GM12878 (cell line): ENCODE data around the gene KIFC1. TPM values are rescaled to one million over a fixed set of nuclear protein-coding genes. Genes with fewer than 3 reads are reported as not detected.

Experiments
- ATAC-seq: fragments of 200-7000 bp; cut with Tn5 transposase; 3 replicates; pipeline ENCODE4 v1.9.1; 2020; ENCODE audit warnings: mild to moderate bottlenecking, moderate library complexity
- BruUV-seq: library from RNA; stranded (reverse); fragments of 400-500 nt; replicated peaks from 2 replicates; lab custom pipeline; 2021; lab: Mats Ljungman, UMichigan
- CTCF ChIA-PET: fragments of 300-600 bp; sonication (Branson Sonifier 250); formaldehyde crosslinking; extraction: SDS; loops from one replicate; lab custom pipeline; 2021; ENCODE audit warnings: inconsistent platforms; lab: Yijun Ruan, JAX
- POLR2A ChIA-PET: fragments of 350-600 bp; formaldehyde crosslinking; extraction: SDS; loops from one replicate; lab custom pipeline; 2021; ENCODE audit warnings: inconsistent platforms; lab: Charles Lee
- RAD21 ChIA-PET: fragments of 300-600 bp; sonication (Branson Sonifier 250); formaldehyde crosslinking; loops from one replicate; lab custom pipeline; 2023; ENCODE audit warnings: antibody characterized with exemption; ENCODE audit not compliant: unreplicated experiment; lab: Charles Lee
- SMC1A ChIA-PET: fragments of 300-600 bp; sonication (Branson Sonifier 250); formaldehyde crosslinking; loops from one replicate; lab custom pipeline; 2023; ENCODE audit not compliant: unreplicated experiment, uncharacterized antibody; lab: Charles Lee
- DNase-seq: peaks from one replicate; pipeline ENCODE4 v3.0.0-alpha.2; 2011; ENCODE audit warnings: low read depth, low spot score
- FAIRE-seq: peaks from 3 replicates; lab custom pipeline; 2011; peaks lifted over from hg19 to GRCh38; lab: Jason Lieb, UNC
- H2AFZ ChIP-seq: 2 replicates; pipeline ENCODE4 v1.6.0; 2011; ENCODE audit warnings: low read depth, low read length, control low read depth; ENCODE audit not compliant: control insufficient read depth
- H3K27ac ChIP-seq: 2 replicates; pipeline ENCODE4 v1.5.1; 2011; ENCODE audit warnings: control low read depth; ENCODE audit not compliant: control insufficient read depth, insufficient read depth
- H3K27me3 ChIP-seq, 2 experiments: replicated peaks in 1 of 2; 2 replicates each; pipeline versions ENCODE4 v1.6.0 to v1.6.1; 2011; ENCODE audit warnings: low read length in 1 of 2; ENCODE audit not compliant: control insufficient read depth in 2 of 2, insufficient read depth in 2 of 2
- H3K36me3 ChIP-seq, 2 experiments: 2 replicates each; pipeline ENCODE4 v1.5.1; 2011; ENCODE audit warnings: low read length in 1 of 2; ENCODE audit not compliant: control insufficient read depth in 2 of 2, insufficient read depth in 2 of 2
- H3K4me1 ChIP-seq: 2 replicates; pipeline ENCODE4 v1.6.1; 2011; ENCODE audit warnings: mild to moderate bottlenecking, low read length, moderate library complexity, mixed read lengths; ENCODE audit not compliant: control insufficient read depth, insufficient read depth
- H3K4me2 ChIP-seq: 2 replicates; pipeline ENCODE4 v1.6.0; 2011; ENCODE audit warnings: control low read depth; ENCODE audit not compliant: control insufficient read depth, insufficient read depth
- H3K4me3 ChIP-seq: fragments of 200-600 bp; sonication (generic); 2 replicates; pipeline ENCODE4 v1.5.1; 2016
- H3K79me2 ChIP-seq: 2 replicates; pipeline ENCODE4 v1.6.0; 2011; ENCODE audit warnings: low read length; ENCODE audit not compliant: control insufficient read depth, insufficient read depth
- H3K9ac ChIP-seq: 2 replicates; pipeline ENCODE4 v1.8.0; 2011; ENCODE audit warnings: low read length, control low read depth, mixed read lengths; ENCODE audit not compliant: control insufficient read depth, insufficient read depth
- H3K9me3 ChIP-seq: replicated peaks from 3 replicates; pipeline ENCODE4 v1.5.1; 2011; ENCODE audit warnings: mild to moderate bottlenecking, low read length; ENCODE audit not compliant: control insufficient read depth, insufficient read depth
- H4K20me1 ChIP-seq: 2 replicates; pipeline ENCODE4 v1.6.0; 2011; ENCODE audit not compliant: control insufficient read depth, insufficient read depth
- BHLHE40 ChIP-seq, 2 experiments: fragments of 450-650 bp in 1 of 2; IDR thresholded peaks; 2 replicates each; pipeline ENCODE4 v1.6.1; 2011 to 2017; ENCODE audit warnings: low read depth in 2 of 2, borderline replicate concordance in 1 of 2, improper control_type of control experiment in 1 of 2, low read length in 1 of 2, mild to moderate bottlenecking in 1 of 2
- CEBPB ChIP-seq, 2 experiments: fragments of 150-350 bp in 1 of 2; IDR thresholded peaks; 2 replicates each; pipeline ENCODE4 v1.6.1; 2012 to 2014; ENCODE audit warnings: low read depth in 2 of 2, low read length in 2 of 2, borderline replicate concordance in 1 of 2, inconsistent platforms in 1 of 2
- EED ChIP-seq: sonication (generic); IDR thresholded peaks from 2 replicates; pipeline ENCODE4 v1.6.1; 2016; ENCODE audit warnings: antibody characterized with exemption, low read depth
- PML ChIP-seq: IDR thresholded peaks from 2 replicates; pipeline ENCODE4 v1.6.1; 2012; ENCODE audit warnings: low read length, inconsistent platforms
- POLR2AphosphoS2 ChIP-seq: IDR thresholded peaks from 2 replicates; pipeline ENCODE4 v1.6.1; 2011; ENCODE audit warnings: low read depth, mild to moderate bottlenecking, low read length, improper control_type of control experiment, moderate library complexity
- RUNX3 ChIP-seq: IDR thresholded peaks from 2 replicates; pipeline ENCODE4 v1.6.1; 2012; ENCODE audit warnings: low read length, inconsistent platforms
- SMC3 ChIP-seq: IDR thresholded peaks from 2 replicates; pipeline ENCODE4 v1.6.1; 2011; ENCODE audit warnings: low read length, improper control_type of control experiment, borderline replicate concordance
- SUZ12 ChIP-seq: fragments of 200-600 bp; sonication (generic); IDR thresholded peaks from one replicate; pipeline ENCODE4 v1.6.1; 2018; ENCODE audit warnings: antibody characterized with exemption, mild to moderate bottlenecking; ENCODE audit not compliant: unreplicated experiment
- YY1 ChIP-seq: IDR thresholded peaks from 2 replicates; pipeline ENCODE4 v1.6.1; 2011; ENCODE audit warnings: low read depth, mild to moderate bottlenecking, low read length
- WGBS: methylation state at CpG from one replicate; pipeline ENCODE4 v1.1.6; 2016; ENCODE audit warnings: low lambda C conversion rate; ENCODE audit not compliant: insufficient replicate concordance, insufficient coverage; ENCODE audit errors: missing lambda C conversion rate; 5-methylcytosine and 5-hydroxymethylcytosine counted together
- in situ Hi-C: fragments of 300-500 bp; cut with MboI; formaldehyde crosslinking; loops from 9 replicates; pipeline ENCODE4 v1.14.3; 2018; ENCODE audit warnings: mixed read lengths
- intact Hi-C: fragments of 100-400 bp; cut with micrococcal nuclease; formaldehyde crosslinking; loops from one replicate; pipeline ENCODE4 v1.14.2; 2022; ENCODE audit not compliant: unreplicated experiment
- polyA plus RNA-seq, 11 experiments: library from polyadenylated mRNA; depleted of rRNA in 4 of 11; unstranded in 6 of 11; stranded (reverse) in 5 of 11; fragments of >200 nt; fragmentation: Nextera tagmentation in 4 of 11; fragmentation: Illumina TruSeq in 1 of 11; extraction: Ambion mirVana in 4 of 11; extraction: Trizol in 1 of 11; gene quantifications; 1 replicate in 1 of 11; 2 replicates in 10 of 11; pipeline versions ENCODE4 v1.2.1 to v1.2.3, GENCODE V29; 2011 to 2016; ENCODE audit warnings: inconsistent platforms in 2 of 11, missing spikeins in 2 of 11, low read depth in 1 of 11
- total RNA-seq, 4 experiments: library from RNA; depleted of rRNA in 3 of 4; stranded (reverse); fragments of >200 nt in 3 of 4; fragmentation: Illumina TruSeq in 1 of 4; extraction: Trizol in 1 of 4; gene quantifications; 2 replicates each; pipeline versions ENCODE4 v1.2.1 to v1.2.3, GENCODE V29; 2013 to 2021

The KIFC1 gene
- total and polyA plus RNA-seq, 10 of the 15 experiments (the other 5 are each of a cell fraction or from before 2014, with no cell fraction given): 1.8 to 87.4 (median 54.4) TPM

GRCh38 chr6:33453393-33454008 is 61.9 kb downstream of the KIFC1 start:
- Histone ChIP-seq H3K4me3 (peak overlapping the region; percentile 86), H3K4me1 (peaks cover 3% of the 10 kb centered on the region; the same call in 1 of the 2 replicates), H3K27me3 (no peaks in the 10 kb centered on the region), H2AFZ (peak overlapping the region; percentile 88), H3K4me2 (peak overlapping the region; percentile 98), H3K27ac (peak overlapping the region; percentile 81), H3K9me3 (no peaks in the 10 kb centered on the region), H3K9ac (peak overlapping the region; percentile 96), H3K79me2 (peaks cover 17% of the 10 kb centered on the region), H3K36me3 (no peaks in the 10 kb centered on the region; a peak in 1 of 4 replicates), H4K20me1 (no peaks in the 10 kb centered on the region)
- FAIRE-seq (no peak), ATAC-seq (0 out of 3 replicates have a peak, but pooled peaks have one; percentile 3), DNase-seq (no peak)
- BruUV-seq: no TSS peak
- TF ChIP-seq SMC3 (no peak), BHLHE40 (IDR thresholded peaks at IDR 0.05; ENCODE audit: borderline replicate concordance in 1 of 2, low read depth in 2 of 2, low read length in 1 of 2) (no peak), SUZ12 (no peak), CEBPB (IDR thresholded peaks at IDR 0.05; ENCODE audit: borderline replicate concordance in 1 of 2, low read depth in 2 of 2, low read length in 2 of 2) (no peak), POLR2AphosphoS2 (no peak), EED (no peak), PML (no peak), YY1 (no peak), RUNX3 (no peak)
- CTCF ChIA-PET: interaction anchor here (0.7 to 1.4 kb wide), 4 partner anchors 13 to 133 kb away, joined by 3 to 8 read pairs (median 3); partner anchors contain the start of gene CUTA
- POLR2A ChIA-PET: interaction anchor here (0.7 to 2.0 kb wide), 4 partner anchors 35 to 126 kb away, joined by 3 to 5 read pairs (median 4); partner anchors contain the start of gene BAK1
- in situ Hi-C loops (no loop called here), intact Hi-C loops (loop anchor here (1.0 kb wide), 1 partner anchor 43 kb away; no protein-coding TSS in a partner anchor)
- SMC1A ChIA-PET: interaction anchor here (0.9 to 1.2 kb wide), 3 partner anchors 21 to 132 kb away, joined by 3 to 5 read pairs (median 4); no protein-coding TSS in a partner anchor
- RAD21 ChIA-PET: interaction anchor here (0.5 to 2.2 kb wide), 8 partner anchors 23 to 126 kb away, joined by 3 to 15 read pairs (median 4); partner anchors contain the start of gene BAK1
- 1% methylated on average over 10 of the region's 12 CpGs for WGBS
